HepG2 (cell line): ENCODE measurements around the gene LASP1. TPM values are rescaled to one million over a fixed set of nuclear protein-coding genes. Genes with fewer than 3 reads are reported as not detected.

Source experiments
- CAMTA2 ChIP-seq: sonication (generic); formaldehyde crosslinking; IDR thresholded peaks from 2 replicates; pipeline ENCODE4 v1.4.0; 2020; ENCODE audit warnings: mild to moderate bottlenecking, missing genetic modification reagents, borderline replicate concordance
- DR1 ChIP-seq: sonication (generic); formaldehyde crosslinking; IDR thresholded peaks from 2 replicates; pipeline ENCODE4 v1.8.0; 2021; ENCODE audit warnings: mild to moderate bottlenecking, missing genetic modification reagents, inconsistent platforms
- FOXK1 ChIP-seq: sonication (generic); formaldehyde crosslinking; IDR thresholded peaks from 2 replicates; pipeline ENCODE4 v1.4.0; 2020; ENCODE audit warnings: low read depth, missing genetic modification reagents, borderline replicate concordance
- FOXK2 ChIP-seq: fragments of 450-650 bp; IDR thresholded peaks from 2 replicates; pipeline ENCODE4 v1.6.1; 2016
- KDM3A ChIP-seq: IDR thresholded peaks from 2 replicates; pipeline ENCODE4 v1.6.1; 2018; ENCODE audit warnings: low read depth, missing compliant biosample characterization
- NFKB2 ChIP-seq: sonication (generic); formaldehyde crosslinking; IDR thresholded peaks from 2 replicates; pipeline ENCODE4 v1.4.0; 2020; ENCODE audit warnings: missing genetic modification reagents, borderline replicate concordance
- PHF20 ChIP-seq: sonication (generic); formaldehyde crosslinking; IDR thresholded peaks from 2 replicates; pipeline ENCODE4 v1.5.0; 2020; ENCODE audit warnings: mild to moderate bottlenecking, missing genetic modification reagents
- RELA ChIP-seq: sonication (generic); formaldehyde crosslinking; IDR thresholded peaks from 2 replicates; pipeline ENCODE4 v1.4.0; 2020; ENCODE audit warnings: missing genetic modification reagents
- REXO4 ChIP-seq: sonication (generic); formaldehyde crosslinking; IDR thresholded peaks from 2 replicates; pipeline ENCODE4 v1.8.0; 2022; ENCODE audit warnings: missing genetic modification reagents, mild to moderate bottlenecking, borderline replicate concordance
- SOX5 ChIP-seq: IDR thresholded peaks from 2 replicates; pipeline ENCODE4 v1.6.1; 2016; ENCODE audit warnings: borderline replicate concordance
- SPEN ChIP-seq: sonication (generic); formaldehyde crosslinking; IDR thresholded peaks from 2 replicates; pipeline ENCODE4 v1.5.1; 2020; ENCODE audit warnings: low read depth, mild to moderate bottlenecking, missing genetic modification reagents
- ZFP37 ChIP-seq: sonication (generic); formaldehyde crosslinking; IDR thresholded peaks from 2 replicates; pipeline ENCODE4 v1.4.0; 2020; ENCODE audit warnings: missing genetic modification reagents, borderline replicate concordance
- ZNF20 ChIP-seq: sonication (generic); formaldehyde crosslinking; IDR thresholded peaks from 2 replicates; pipeline ENCODE4 v1.4.0; 2020; ENCODE audit warnings: mild to moderate bottlenecking, moderate library complexity, missing genetic modification reagents
- ZNF772 ChIP-seq: sonication (generic); formaldehyde crosslinking; IDR thresholded peaks from 2 replicates; pipeline ENCODE4 v1.5.0; 2020; ENCODE audit warnings: mild to moderate bottlenecking, missing genetic modification reagents
- polyA plus RNA-seq, 8 experiments: library from polyadenylated mRNA; depleted of rRNA in 3 of 8; stranded (reverse) in 7 of 8; unstranded in 1 of 8; fragments of >200 nt; fragmentation: Illumina TruSeq in 4 of 8; extraction: Trizol in 4 of 8; gene quantifications; 2 replicates each; pipeline versions ENCODE4 v1.2.1 to v1.2.3, GENCODE V29; 2011 to 2016; ENCODE audit warnings: low read depth in 4 of 8, missing spikeins in 1 of 8, mixed read lengths in 1 of 8; ENCODE audit not compliant: insufficient read depth in 1 of 8
- total RNA-seq, 5 experiments: library from RNA; depleted of rRNA; stranded (reverse); fragments of >200 nt; fragmentation: Illumina TruSeq; extraction: Trizol; gene quantifications; 2 replicates each; pipeline ENCODE4 v1.2.3, GENCODE V29; 2016; ENCODE audit warnings: low read depth in 1 of 5
- TF ChIP-seq, protein P1 (sequence below): sonication (generic); formaldehyde crosslinking; IDR thresholded peaks from 2 replicates; pipeline ENCODE4; 2020; ENCODE audit warnings: missing genetic modification reagents, mild to moderate bottlenecking, borderline replicate concordance
- TF ChIP-seq, protein P2 (sequence below): IDR thresholded peaks from 2 replicates; pipeline ENCODE4 v1.6.1; 2016; ENCODE audit warnings: missing compliant biosample characterization, missing genetic modification reagents, borderline replicate concordance
- TF ChIP-seq, protein P3 (sequence below): sonication (generic); formaldehyde crosslinking; IDR thresholded peaks from 2 replicates; pipeline ENCODE4 v1.4.0; 2020; ENCODE audit warnings: mild to moderate bottlenecking, missing genetic modification reagents, borderline replicate concordance
- TF ChIP-seq, protein P4 (sequence below): sonication (generic); formaldehyde crosslinking; IDR thresholded peaks from 2 replicates; pipeline ENCODE4 v1.5.1; 2020; ENCODE audit warnings: missing genetic modification reagents, mild to moderate bottlenecking, borderline replicate concordance

LASP1 gene
- total and polyA plus RNA-seq, 2 of the 13 experiments (the other 11 are each of a cell fraction or from before 2014, with no cell fraction given), result 70.1 to 97.0 TPM

DNA sequence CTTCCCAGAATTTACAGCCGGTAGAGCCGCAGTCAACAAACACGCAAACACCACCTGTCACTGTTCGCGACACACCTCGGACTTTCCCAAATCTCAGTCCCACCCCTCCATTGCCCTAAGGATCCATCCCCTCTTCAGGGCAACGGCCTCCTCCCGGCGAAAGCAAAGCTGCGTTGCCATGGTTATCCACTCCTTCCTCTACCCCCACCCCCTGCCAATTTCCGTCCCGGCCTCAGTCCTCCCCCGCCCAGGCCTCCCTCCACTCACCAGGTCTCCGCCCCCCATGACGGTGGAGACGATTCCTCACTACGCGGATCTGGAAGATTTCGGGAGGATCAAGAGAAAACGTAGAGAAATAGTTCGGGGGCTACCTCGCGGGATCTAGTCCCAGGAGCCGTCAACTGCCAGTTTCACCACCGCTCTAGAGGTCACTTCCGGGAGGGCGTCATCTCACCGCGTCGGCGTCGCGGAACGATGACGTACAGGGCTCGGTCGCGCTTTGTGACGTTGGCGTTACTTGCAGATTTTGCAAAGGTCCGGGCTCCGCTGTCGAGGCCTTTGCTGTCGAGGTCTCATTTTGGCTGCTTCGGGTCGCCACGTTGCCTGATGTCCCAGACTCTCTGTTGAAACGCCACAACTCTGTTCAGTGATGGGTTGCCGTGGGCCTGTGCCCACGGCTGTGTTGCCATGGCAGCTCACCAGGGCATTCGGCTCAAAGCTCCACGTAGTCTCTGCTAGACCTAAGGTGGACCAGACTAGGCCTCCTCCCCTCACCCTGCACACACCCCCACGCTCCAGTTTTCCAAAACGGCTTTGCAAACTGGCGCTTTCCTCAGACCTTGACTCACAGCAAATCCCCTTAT is 44.7 kb upstream of the LASP1 start, which contains the start of gene CWC25 (continued):
- TF ChIP-seq NFKB2 (CRISPR knock-in tag) (peak; percentile 89; the same call in 1 of the 2 replicates), ZFP37 (no peak), ZNF772 (CRISPR knock-in tag) (0 out of 2 replicates have a peak, but pooled peaks have one; percentile 73), RELA (CRISPR knock-in tag) (peak; percentile 77; the same call in 1 of the 2 replicates), KDM3A (CRISPR knock-in tag) (peak; percentile 91; the same call in 1 of the 2 replicates), PHF20 (CRISPR knock-in tag) (peak; percentile 100), FOXK2 (no peak; the same call in none of the 2 replicates), SOX5 (CRISPR knock-in tag) (peak; percentile 73), ZNF20 (CRISPR knock-in tag) (no peak), SPEN (CRISPR knock-in tag) (peak; percentile 100), REXO4 (CRISPR knock-in tag) (no peak), DR1 (CRISPR knock-in tag) (peak; percentile 95), CAMTA2 (CRISPR knock-in tag) (peak; percentile 90; the same call in 1 of the 2 replicates), FOXK1 (CRISPR knock-in tag) (peak; percentile 99)
- TF ChIP-seq, protein P1, sequence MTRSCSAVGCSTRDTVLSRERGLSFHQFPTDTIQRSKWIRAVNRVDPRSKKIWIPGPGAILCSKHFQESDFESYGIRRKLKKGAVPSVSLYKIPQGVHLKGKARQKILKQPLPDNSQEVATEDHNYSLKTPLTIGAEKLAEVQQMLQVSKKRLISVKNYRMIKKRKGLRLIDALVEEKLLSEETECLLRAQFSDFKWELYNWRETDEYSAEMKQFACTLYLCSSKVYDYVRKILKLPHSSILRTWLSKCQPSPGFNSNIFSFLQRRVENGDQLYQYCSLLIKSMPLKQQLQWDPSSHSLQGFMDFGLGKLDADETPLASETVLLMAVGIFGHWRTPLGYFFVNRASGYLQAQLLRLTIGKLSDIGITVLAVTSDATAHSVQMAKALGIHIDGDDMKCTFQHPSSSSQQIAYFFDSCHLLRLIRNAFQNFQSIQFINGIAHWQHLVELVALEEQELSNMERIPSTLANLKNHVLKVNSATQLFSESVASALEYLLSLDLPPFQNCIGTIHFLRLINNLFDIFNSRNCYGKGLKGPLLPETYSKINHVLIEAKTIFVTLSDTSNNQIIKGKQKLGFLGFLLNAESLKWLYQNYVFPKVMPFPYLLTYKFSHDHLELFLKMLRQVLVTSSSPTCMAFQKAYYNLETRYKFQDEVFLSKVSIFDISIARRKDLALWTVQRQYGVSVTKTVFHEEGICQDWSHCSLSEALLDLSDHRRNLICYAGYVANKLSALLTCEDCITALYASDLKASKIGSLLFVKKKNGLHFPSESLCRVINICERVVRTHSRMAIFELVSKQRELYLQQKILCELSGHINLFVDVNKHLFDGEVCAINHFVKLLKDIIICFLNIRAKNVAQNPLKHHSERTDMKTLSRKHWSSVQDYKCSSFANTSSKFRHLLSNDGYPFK (CRISPR knock-in tag), result peak; percentile 93
- TF ChIP-seq, protein P2, sequence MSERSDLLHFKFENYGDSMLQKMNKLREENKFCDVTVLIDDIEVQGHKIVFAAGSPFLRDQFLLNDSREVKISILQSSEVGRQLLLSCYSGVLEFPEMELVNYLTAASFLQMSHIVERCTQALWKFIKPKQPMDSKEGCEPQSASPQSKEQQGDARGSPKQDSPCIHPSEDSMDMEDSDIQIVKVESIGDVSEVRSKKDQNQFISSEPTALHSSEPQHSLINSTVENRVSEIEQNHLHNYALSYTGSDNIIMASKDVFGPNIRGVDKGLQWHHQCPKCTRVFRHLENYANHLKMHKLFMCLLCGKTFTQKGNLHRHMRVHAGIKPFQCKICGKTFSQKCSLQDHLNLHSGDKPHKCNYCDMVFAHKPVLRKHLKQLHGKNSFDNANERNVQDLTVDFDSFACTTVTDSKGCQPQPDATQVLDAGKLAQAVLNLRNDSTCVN, result peak; percentile 76
- TF ChIP-seq, protein P3, sequence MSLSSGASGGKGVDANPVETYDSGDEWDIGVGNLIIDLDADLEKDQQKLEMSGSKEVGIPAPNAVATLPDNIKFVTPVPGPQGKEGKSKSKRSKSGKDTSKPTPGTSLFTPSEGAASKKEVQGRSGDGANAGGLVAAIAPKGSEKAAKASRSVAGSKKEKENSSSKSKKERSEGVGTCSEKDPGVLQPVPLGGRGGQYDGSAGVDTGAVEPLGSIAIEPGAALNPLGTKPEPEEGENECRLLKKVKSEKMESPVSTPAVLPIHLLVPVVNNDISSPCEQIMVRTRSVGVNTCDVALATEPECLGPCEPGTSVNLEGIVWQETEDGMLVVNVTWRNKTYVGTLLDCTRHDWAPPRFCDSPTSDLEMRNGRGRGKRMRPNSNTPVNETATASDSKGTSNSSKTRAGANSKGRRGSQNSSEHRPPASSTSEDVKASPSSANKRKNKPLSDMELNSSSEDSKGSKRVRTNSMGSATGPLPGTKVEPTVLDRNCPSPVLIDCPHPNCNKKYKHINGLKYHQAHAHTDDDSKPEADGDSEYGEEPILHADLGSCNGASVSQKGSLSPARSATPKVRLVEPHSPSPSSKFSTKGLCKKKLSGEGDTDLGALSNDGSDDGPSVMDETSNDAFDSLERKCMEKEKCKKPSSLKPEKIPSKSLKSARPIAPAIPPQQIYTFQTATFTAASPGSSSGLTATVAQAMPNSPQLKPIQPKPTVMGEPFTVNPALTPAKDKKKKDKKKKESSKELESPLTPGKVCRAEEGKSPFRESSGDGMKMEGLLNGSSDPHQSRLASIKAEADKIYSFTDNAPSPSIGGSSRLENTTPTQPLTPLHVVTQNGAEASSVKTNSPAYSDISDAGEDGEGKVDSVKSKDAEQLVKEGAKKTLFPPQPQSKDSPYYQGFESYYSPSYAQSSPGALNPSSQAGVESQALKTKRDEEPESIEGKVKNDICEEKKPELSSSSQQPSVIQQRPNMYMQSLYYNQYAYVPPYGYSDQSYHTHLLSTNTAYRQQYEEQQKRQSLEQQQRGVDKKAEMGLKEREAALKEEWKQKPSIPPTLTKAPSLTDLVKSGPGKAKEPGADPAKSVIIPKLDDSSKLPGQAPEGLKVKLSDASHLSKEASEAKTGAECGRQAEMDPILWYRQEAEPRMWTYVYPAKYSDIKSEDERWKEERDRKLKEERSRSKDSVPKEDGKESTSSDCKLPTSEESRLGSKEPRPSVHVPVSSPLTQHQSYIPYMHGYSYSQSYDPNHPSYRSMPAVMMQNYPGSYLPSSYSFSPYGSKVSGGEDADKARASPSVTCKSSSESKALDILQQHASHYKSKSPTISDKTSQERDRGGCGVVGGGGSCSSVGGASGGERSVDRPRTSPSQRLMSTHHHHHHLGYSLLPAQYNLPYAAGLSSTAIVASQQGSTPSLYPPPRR, result no peak
- TF ChIP-seq, protein P4, sequence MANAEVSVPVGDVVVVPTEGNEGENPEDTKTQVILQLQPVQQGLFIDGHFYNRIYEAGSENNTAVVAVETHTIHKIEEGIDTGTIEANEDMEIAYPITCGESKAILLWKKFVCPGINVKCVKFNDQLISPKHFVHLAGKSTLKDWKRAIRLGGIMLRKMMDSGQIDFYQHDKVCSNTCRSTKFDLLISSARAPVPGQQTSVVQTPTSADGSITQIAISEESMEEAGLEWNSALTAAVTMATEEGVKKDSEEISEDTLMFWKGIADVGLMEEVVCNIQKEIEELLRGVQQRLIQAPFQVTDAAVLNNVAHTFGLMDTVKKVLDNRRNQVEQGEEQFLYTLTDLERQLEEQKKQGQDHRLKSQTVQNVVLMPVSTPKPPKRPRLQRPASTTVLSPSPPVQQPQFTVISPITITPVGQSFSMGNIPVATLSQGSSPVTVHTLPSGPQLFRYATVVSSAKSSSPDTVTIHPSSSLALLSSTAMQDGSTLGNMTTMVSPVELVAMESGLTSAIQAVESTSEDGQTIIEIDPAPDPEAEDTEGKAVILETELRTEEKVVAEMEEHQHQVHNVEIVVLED, result peak; percentile 94
